ENCODE measurements around the gene FGF14.

The FGF14 gene

GRCh38 chr13:101835920-101836319 lies 565.9 kb downstream of the FGF14 start:
- in situ Hi-C loops (cut with MboI; ENCODE audit: low pct_unique_long_range_greater_than_20kb, low sequenced_read_pairs, unreplicated experiment) = no loop called here
- no peak for TF ChIP-seq CTCF (IDR thresholded peaks at IDR 0.05; ENCODE audit: extremely low read depth, insufficient read depth, missing control alignments)
- no peak for DNase-seq (ENCODE audit: low spot score)

DNA sequence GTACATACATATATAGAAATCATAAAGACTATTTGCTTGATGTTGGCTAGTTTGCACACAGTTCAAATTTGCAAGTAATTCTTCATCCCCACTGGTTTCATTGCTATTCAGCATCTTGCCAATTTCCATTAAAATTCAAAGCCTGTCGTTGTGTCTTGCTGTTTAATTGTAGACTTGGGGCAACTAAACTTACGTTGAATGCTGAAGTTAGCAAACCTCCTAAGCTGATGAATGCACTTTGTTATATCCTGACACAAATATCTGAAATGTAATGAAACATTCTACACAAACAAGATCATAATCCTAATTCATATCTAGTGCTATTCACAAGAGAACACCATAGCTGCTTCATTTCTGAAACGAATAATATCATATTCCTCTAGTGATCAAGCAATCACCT lies 568.2 kb downstream of the FGF14 start:
- in situ Hi-C loops (cut with MboI; ENCODE audit: low pct_unique_long_range_greater_than_20kb, low sequenced_read_pairs, unreplicated experiment) = no loop called here
- no peak for TF ChIP-seq CTCF (IDR thresholded peaks at IDR 0.05; ENCODE audit: extremely low read depth, insufficient read depth, missing control alignments)
- DNase-seq (ENCODE audit: low spot score) = no peak

DNA sequence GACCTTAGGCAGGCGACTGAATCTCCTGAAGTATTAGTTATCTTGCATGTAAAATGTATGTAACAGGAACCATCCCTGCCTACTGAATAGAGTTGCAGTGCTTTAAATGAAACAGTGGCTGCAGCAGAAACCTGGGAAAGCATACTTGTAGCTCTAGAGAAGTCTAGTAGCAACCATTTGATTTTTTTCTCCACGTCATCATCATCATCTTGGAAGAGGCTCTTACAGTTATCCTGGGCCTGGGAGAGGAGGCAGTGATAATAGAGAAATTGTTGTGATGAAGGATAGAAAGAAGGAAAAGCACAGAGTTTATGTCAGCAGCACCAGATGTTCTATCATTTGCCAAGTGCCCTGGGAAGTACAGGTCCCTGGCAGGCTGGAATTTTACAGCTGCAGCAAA lies 571.8 kb downstream of the FGF14 start:
- no peak for DNase-seq (ENCODE audit: low spot score)
- in situ Hi-C loops (cut with MboI; ENCODE audit: low pct_unique_long_range_greater_than_20kb, low sequenced_read_pairs, unreplicated experiment) = no loop called here
- TF ChIP-seq CTCF (IDR thresholded peaks at IDR 0.05; ENCODE audit: extremely low read depth, insufficient read depth, missing control alignments) = no peak

GRCh38 chr13:101829484-101829883 lies 572.4 kb downstream of the FGF14 start:
- in situ Hi-C loops (cut with MboI; ENCODE audit: low pct_unique_long_range_greater_than_20kb, low sequenced_read_pairs, unreplicated experiment) = no loop called here
- TF ChIP-seq CTCF (IDR thresholded peaks at IDR 0.05; ENCODE audit: extremely low read depth, insufficient read depth, missing control alignments) = no peak
- no peak for DNase-seq (ENCODE audit: low spot score)

GRCh38 chr13:101828119-101828518 lies 573.7 kb downstream of the FGF14 start:
- no peak for TF ChIP-seq CTCF (IDR thresholded peaks at IDR 0.05; ENCODE audit: extremely low read depth, insufficient read depth, missing control alignments)
- in situ Hi-C loops (cut with MboI; ENCODE audit: low pct_unique_long_range_greater_than_20kb, low sequenced_read_pairs, unreplicated experiment) = no loop called here
- DNase-seq (ENCODE audit: low spot score) = no peak

GRCh38 chr13:101817898-101818297 lies 584.0 kb downstream of the FGF14 start:
- TF ChIP-seq CTCF (IDR thresholded peaks at IDR 0.05; ENCODE audit: extremely low read depth, insufficient read depth, missing control alignments) = no peak
- no peak for DNase-seq (ENCODE audit: low spot score)
- in situ Hi-C loops (cut with MboI; ENCODE audit: low pct_unique_long_range_greater_than_20kb, low sequenced_read_pairs, unreplicated experiment) = no loop called here

DNA sequence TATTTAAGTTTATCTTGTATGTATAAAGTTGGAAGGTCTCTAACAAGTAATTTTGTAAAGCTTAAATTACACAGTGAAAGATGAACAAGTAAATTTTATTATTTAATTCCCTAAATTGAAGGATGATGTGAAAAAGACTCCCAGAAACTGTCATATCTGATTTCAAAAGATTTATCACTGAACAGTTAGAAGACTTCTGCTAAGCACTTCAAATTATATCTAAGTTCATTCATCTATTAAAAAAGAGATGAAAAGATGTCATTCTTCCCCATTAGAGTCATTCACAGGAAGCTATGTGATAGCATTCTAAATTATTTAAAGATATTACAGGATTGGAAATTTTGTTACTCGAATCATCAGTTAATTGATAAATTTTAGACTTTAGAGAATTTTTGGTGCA lies 590.0 kb downstream of the FGF14 start:
- no peak for TF ChIP-seq CTCF (IDR thresholded peaks at IDR 0.05; ENCODE audit: extremely low read depth, insufficient read depth, missing control alignments)
- in situ Hi-C loops (cut with MboI; ENCODE audit: low pct_unique_long_range_greater_than_20kb, low sequenced_read_pairs, unreplicated experiment) = no loop called here
- DNase-seq (ENCODE audit: low spot score) = no peak

Measured in GM13977 (cell line).